ENCODE measurements around the gene CLASRP.

CLASRP gene

GRCh38 chr19:45074744-45075300, 36.0 kb downstream of the CLASRP start:
- H3K4me3 ChIP-seq (ENCODE audit: low read length) = peak overlapping the region; percentile 33; the same call in 1 of the 2 replicates
- no peak for DNase-seq (ENCODE audit: low read depth, low spot score)
- peaks cover 24% of the 10 kb centered on the region for H3K36me3 ChIP-seq (ENCODE audit: control insufficient read depth, insufficient read depth, low read length)
- no CpG with 5 or more reads among the region's 11 CpGs for WGBS (ENCODE audit: insufficient coverage, insufficient read length)
- no peaks in the 10 kb centered on the region for H3K9me3 ChIP-seq (ENCODE audit: control insufficient read depth, insufficient read depth, low read length)
- H3K4me1 ChIP-seq (ENCODE audit: control insufficient read depth, insufficient read depth, low read length) = peaks cover 2% of the 10 kb centered on the region; the same call in 1 of the 2 replicates
- H3K27ac ChIP-seq (ENCODE audit: low read length) = no peak overlapping the region
- no peaks in the 10 kb centered on the region for H3K27me3 ChIP-seq (ENCODE audit: control insufficient read depth, insufficient read depth, low read length)

- H3K9me3 ChIP-seq (ENCODE audit: control insufficient read depth, insufficient read depth, low read length) = no peaks in the 10 kb centered on the region
- H3K4me1 ChIP-seq (ENCODE audit: control insufficient read depth, insufficient read depth, low read length) = peaks cover 2% of the 10 kb centered on the region; the same call in 1 of the 2 replicates
- peaks cover 18% of the 10 kb centered on the region for H3K36me3 ChIP-seq (ENCODE audit: control insufficient read depth, insufficient read depth, low read length)
- peak overlapping the region; percentile 79 for H3K4me3 ChIP-seq (ENCODE audit: low read length)
- no peak overlapping the region for H3K27ac ChIP-seq (ENCODE audit: low read length)
- no CpG with 5 or more reads among the region's 26 CpGs for WGBS (ENCODE audit: insufficient coverage, insufficient read length)
- H3K27me3 ChIP-seq (ENCODE audit: control insufficient read depth, insufficient read depth, low read length) = no peaks in the 10 kb centered on the region
- no peak for DNase-seq (ENCODE audit: low read depth, low spot score)
Measured at GRCh38 chr19:45075301-45076028, 36.6 kb downstream of the CLASRP start.

- WGBS (ENCODE audit: insufficient coverage, insufficient read length) = no CpG with 5 or more reads among the region's 81 CpGs
- Histone ChIP-seq H3K4me3 (ENCODE audit: low read length) (peak within 1 kb of the TSS; percentile 79), H3K36me3 (ENCODE audit: control insufficient read depth, insufficient read depth, low read length) (peaks cover 12% of the 10 kb centered on the region), H3K4me1 (ENCODE audit: control insufficient read depth, insufficient read depth, low read length) (peaks cover 2% of the 10 kb centered on the region; the same call in 1 of the 2 replicates), H3K27ac (ENCODE audit: low read length) (no peak within 1 kb of the TSS), H3K27me3 (ENCODE audit: control insufficient read depth, insufficient read depth, low read length) (no peaks in the 10 kb centered on the region), H3K9me3 (ENCODE audit: control insufficient read depth, insufficient read depth, low read length) (no peaks in the 10 kb centered on the region)
- DNase-seq (ENCODE audit: low read depth, low spot score) = peak; percentile 82
Measured at GRCh38 chr19:45076029-45076850, 37.4 kb downstream of the CLASRP start, which contains the start of gene ZNF296. ZNF296 (minus strand) TSS chr19:45076478; CDS start chr19:45076373, 105 bp downstream.

- WGBS (ENCODE audit: insufficient coverage, insufficient read length) = no CpG with 5 or more reads among the region's 15 CpGs
Measured at GRCh38 chr19:45076851-45077730, 38.2 kb downstream of the CLASRP start.

GRCh38 chr19:45078390-45079062, 39.7 kb downstream of the CLASRP start:
- Histone ChIP-seq H3K4me3 (ENCODE audit: low read length) (peak overlapping the region; percentile 87; the same call in 1 of the 2 replicates), H3K27ac (ENCODE audit: low read length) (no peak overlapping the region), H3K27me3 (ENCODE audit: control insufficient read depth, insufficient read depth, low read length) (no peaks in the 10 kb centered on the region), H3K9me3 (ENCODE audit: control insufficient read depth, insufficient read depth, low read length) (no peaks in the 10 kb centered on the region), H3K4me1 (ENCODE audit: control insufficient read depth, insufficient read depth, low read length) (peaks cover 2% of the 10 kb centered on the region; the same call in 1 of the 2 replicates), H3K36me3 (ENCODE audit: control insufficient read depth, insufficient read depth, low read length) (peaks cover 8% of the 10 kb centered on the region; the same call in 1 of the 2 replicates)
- no CpG with 5 or more reads among the region's 10 CpGs for WGBS (ENCODE audit: insufficient coverage, insufficient read length)
- no peak for DNase-seq (ENCODE audit: low read depth, low spot score)

More at GRCh38 chr19:45076851-45077730, 38.2 kb downstream of the CLASRP start:
- peaks cover 8% of the 10 kb centered on the region for H3K36me3 ChIP-seq (ENCODE audit: control insufficient read depth, insufficient read depth, low read length)
- DNase-seq (ENCODE audit: low read depth, low spot score) = no peak
- no peak overlapping the region for H3K27ac ChIP-seq (ENCODE audit: low read length)
- no peaks in the 10 kb centered on the region for H3K9me3 ChIP-seq (ENCODE audit: control insufficient read depth, insufficient read depth, low read length)
- peaks cover 2% of the 10 kb centered on the region; the same call in 1 of the 2 replicates for H3K4me1 ChIP-seq (ENCODE audit: control insufficient read depth, insufficient read depth, low read length)
- no peaks in the 10 kb centered on the region for H3K27me3 ChIP-seq (ENCODE audit: control insufficient read depth, insufficient read depth, low read length)
- no peak overlapping the region for H3K4me3 ChIP-seq (ENCODE audit: low read length)

- Histone ChIP-seq H3K9me3 (ENCODE audit: control insufficient read depth, insufficient read depth, low read length) (no peaks in the 10 kb centered on the region), H3K36me3 (ENCODE audit: control insufficient read depth, insufficient read depth, low read length) (peaks cover 8% of the 10 kb centered on the region; the same call in 1 of the 2 replicates), H3K27me3 (ENCODE audit: control insufficient read depth, insufficient read depth, low read length) (no peaks in the 10 kb centered on the region), H3K4me1 (ENCODE audit: control insufficient read depth, insufficient read depth, low read length) (peaks cover 2% of the 10 kb centered on the region; the same call in 1 of the 2 replicates), H3K4me3 (ENCODE audit: low read length) (peak within 1 kb of the TSS; percentile 87), H3K27ac (ENCODE audit: low read length) (peak within 1 kb of the TSS; percentile 25)
- DNase-seq (ENCODE audit: low read depth, low spot score) = no peak
- no CpG with 5 or more reads among the region's 61 CpGs for WGBS (ENCODE audit: insufficient coverage, insufficient read length)
Measured at GRCh38 chr19:45079063-45079910, 40.4 kb downstream of the CLASRP start, which contains the start of gene GEMIN7. GEMIN7 (plus strand) TSS chr19:45079260; CDS start chr19:45090115, 10,855 bp downstream.

- Histone ChIP-seq H3K4me1 (ENCODE audit: control insufficient read depth, insufficient read depth, low read length) (no peaks in the 10 kb centered on the region; the same call in 1 of the 2 replicates), H3K9me3 (ENCODE audit: control insufficient read depth, insufficient read depth, low read length) (no peaks in the 10 kb centered on the region), H3K27ac (ENCODE audit: low read length) (peak overlapping the region; percentile 25), H3K36me3 (ENCODE audit: control insufficient read depth, insufficient read depth, low read length) (peaks cover 8% of the 10 kb centered on the region; the same call in 1 of the 2 replicates), H3K27me3 (ENCODE audit: control insufficient read depth, insufficient read depth, low read length) (no peaks in the 10 kb centered on the region), H3K4me3 (ENCODE audit: low read length) (peak overlapping the region; percentile 87; the same call in 1 of the 2 replicates)
- WGBS (ENCODE audit: insufficient coverage, insufficient read length) = no CpG with 5 or more reads among the region's 6 CpGs
- DNase-seq (ENCODE audit: low read depth, low spot score) = no peak
Measured at GRCh38 chr19:45079911-45080370, 41.1 kb downstream of the CLASRP start.

GRCh38 chr19:45082170-45082569, 43.3 kb downstream of the CLASRP start:
- Histone ChIP-seq H3K4me3 (ENCODE audit: low read length) (no peak overlapping the region), H3K36me3 (ENCODE audit: control insufficient read depth, insufficient read depth, low read length) (peaks cover 8% of the 10 kb centered on the region; the same call in 1 of the 2 replicates), H3K27ac (ENCODE audit: low read length) (no peak overlapping the region), H3K9me3 (ENCODE audit: control insufficient read depth, insufficient read depth, low read length) (no peaks in the 10 kb centered on the region), H3K27me3 (ENCODE audit: control insufficient read depth, insufficient read depth, low read length) (no peaks in the 10 kb centered on the region), H3K4me1 (ENCODE audit: control insufficient read depth, insufficient read depth, low read length) (no peaks in the 10 kb centered on the region; the same call in 1 of the 2 replicates)
- WGBS (ENCODE audit: insufficient coverage, insufficient read length) = no CpG with 5 or more reads among the region's 5 CpGs
- no peak for DNase-seq (ENCODE audit: low read depth, low spot score)
